Endothelial cell of umbilical vein (primary cell): ENCODE data around the gene RPL31. TPM values are rescaled to one million over a fixed set of nuclear protein-coding genes. Genes with fewer than 3 reads are reported as not detected.

Experiments used
- Bru-seq: library from RNA; stranded (reverse); fragments of 400-500 nt; gene quantifications from one replicate; lab custom pipeline; 2021; lab: Mats Ljungman, UMichigan
- BruChase-seq, 2 experiments: library from RNA; stranded (reverse); fragments of 400-500 nt; gene quantifications; one replicate each; lab custom pipeline; 2021; lab: Mats Ljungman, UMichigan
- BruUV-seq: library from RNA; stranded (reverse); fragments of 400-500 nt; replicated peaks from 2 replicates; lab custom pipeline; 2021; lab: Mats Ljungman, UMichigan
- CTCF ChIA-PET: fragments of 300-600, 350-600 bp; sonication (Branson Sonifier 250); formaldehyde crosslinking; loops from one replicate; lab custom pipeline; 2021; ENCODE audit warnings: antibody characterized with exemption, inconsistent platforms; lab: Charles Lee
- POLR2A ChIA-PET: fragments of 300-600, 350-600 bp; sonication (Branson Sonifier 250); formaldehyde crosslinking; loops from one replicate; lab custom pipeline; 2021; ENCODE audit warnings: antibody characterized with exemption, inconsistent platforms; lab: Charles Lee
- DNase-seq: peaks from one replicate; pipeline ENCODE4 v3.0.0-alpha.2; 2011; ENCODE audit warnings: low read depth, low spot score
- FAIRE-seq: peaks from 2 replicates; lab custom pipeline; 2011; peaks lifted over from hg19 to GRCh38; lab: Jason Lieb, UNC
- H2AFZ ChIP-seq: 2 replicates; pipeline ENCODE4 v1.6.0; 2012; ENCODE audit warnings: low read depth, low read length, control low read depth, inconsistent platforms
- H3K27ac ChIP-seq: 2 replicates; pipeline ENCODE4 v1.5.1; 2011; ENCODE audit warnings: low read depth, mild to moderate bottlenecking, control low read depth, low read length, moderate library complexity; ENCODE audit not compliant: insufficient read depth
- H3K27me3 ChIP-seq, 2 experiments: 2 replicates each; pipeline versions ENCODE4 v1.6.0 to v1.6.1; 2011; ENCODE audit warnings: low read length in 2 of 2, mixed read lengths in 1 of 2; ENCODE audit not compliant: control insufficient read depth in 2 of 2, insufficient read depth in 2 of 2
- H3K36me3 ChIP-seq, 2 experiments: 2 replicates in 1 of 2; 3 replicates in 1 of 2; pipeline ENCODE4 v1.5.1; 2011; ENCODE audit warnings: low read length in 2 of 2, mild to moderate bottlenecking in 1 of 2, moderate library complexity in 1 of 2; ENCODE audit not compliant: control insufficient read depth in 2 of 2, insufficient read depth in 2 of 2; ENCODE audit errors: extremely low read depth in 1 of 2
- H3K4me1 ChIP-seq: 3 replicates; pipeline ENCODE4 v1.5.1; 2011; ENCODE audit warnings: mild to moderate bottlenecking, low read length; ENCODE audit not compliant: control insufficient read depth, insufficient read depth; ENCODE audit errors: extremely low read depth
- H3K4me2 ChIP-seq: 2 replicates; pipeline ENCODE4 v1.6.1; 2011; ENCODE audit warnings: low read length, control low read depth, mixed read lengths; ENCODE audit not compliant: insufficient read depth
- H3K4me3 ChIP-seq, 3 experiments: fragments of 200-600 bp in 1 of 3; sonication (generic), shearing (Covaris generic) in 1 of 3; replicated peaks in 1 of 3; 2 replicates each; pipeline ENCODE4 v1.5.1; 2011 to 2016; ENCODE audit warnings: control low read depth in 3 of 3, low read length in 3 of 3, mild to moderate bottlenecking in 2 of 3, inconsistent platforms in 1 of 3, low read depth in 1 of 3, moderate library complexity in 1 of 3; ENCODE audit not compliant: insufficient read depth in 1 of 3
- H3K79me2 ChIP-seq: 2 replicates; pipeline ENCODE4 v1.6.0; 2012; ENCODE audit warnings: low read length, inconsistent platforms; ENCODE audit not compliant: control insufficient read depth, insufficient read depth
- H3K9ac ChIP-seq: replicated peaks from 2 replicates; pipeline ENCODE3; 2011; ENCODE audit warnings: low read length, control low read depth; ENCODE audit not compliant: insufficient read depth; ENCODE audit errors: extremely low read depth
- H3K9me1 ChIP-seq: replicated peaks from 3 replicates; pipeline ENCODE4 v1.6.0; 2011; ENCODE audit warnings: mild to moderate bottlenecking, low read length; ENCODE audit not compliant: control insufficient read depth, insufficient read depth; ENCODE audit errors: extremely low read depth
- H3K9me3 ChIP-seq: replicated peaks from 2 replicates; pipeline ENCODE4 v1.5.1; 2012; ENCODE audit warnings: low read length, inconsistent platforms; ENCODE audit not compliant: control insufficient read depth, insufficient read depth
- H4K20me1 ChIP-seq: replicated peaks from 2 replicates; pipeline ENCODE3; 2011; ENCODE audit warnings: mild to moderate bottlenecking, low read length; ENCODE audit not compliant: control insufficient read depth, insufficient read depth; ENCODE audit errors: extremely low read depth
- EZH2 ChIP-seq: IDR thresholded peaks from 2 replicates; pipeline ENCODE4 v1.6.1; 2012; ENCODE audit warnings: borderline replicate concordance, low read depth, mild to moderate bottlenecking, moderate library complexity, low read length, inconsistent platforms; ENCODE audit not compliant: severe bottlenecking
- FOS ChIP-seq: IDR thresholded peaks from 2 replicates; pipeline ENCODE4 v1.6.1; 2011; ENCODE audit warnings: mild to moderate bottlenecking, low read length, moderate library complexity, borderline replicate concordance; ENCODE audit not compliant: insufficient read depth
- MAX ChIP-seq: IDR thresholded peaks from 2 replicates; pipeline ENCODE4 v1.6.1; 2011; ENCODE audit not compliant: insufficient read depth, insufficient read length
- POLR2A ChIP-seq: IDR thresholded peaks from 2 replicates; pipeline ENCODE4 v1.6.1; 2012; ENCODE audit warnings: low read depth, mild to moderate bottlenecking, control low read depth, low read length
- POLR2AphosphoS5 ChIP-seq: IDR thresholded peaks from 2 replicates; pipeline ENCODE4 v1.6.1; 2012; ENCODE audit warnings: low read depth, mild to moderate bottlenecking, control low read depth, low read length, moderate library complexity; ENCODE audit not compliant: insufficient read depth
- dilution Hi-C: fragments of 300-500 bp; cut with MboI; formaldehyde crosslinking; loops from one replicate; pipeline ENCODE4 v1.15.0; 2019; ENCODE audit warnings: low sequenced_read_pairs; ENCODE audit not compliant: extremely low pct_ligation_motif_present
- intact Hi-C: fragments of 100-400 bp; cut with micrococcal nuclease; formaldehyde crosslinking; loops from one replicate; pipeline ENCODE4 v1.10.0; 2022
- long read RNA-seq: library from polyadenylated mRNA; stranded (forward); transcript quantifications from one replicate; pipeline ENCODE4 v2.0.0, GENCODE V29; 2021
- polyA minus RNA-seq, 3 experiments: library from RNA; depleted of rRNA, polyadenylated mRNA; stranded (reverse); fragments of >200 nt; gene quantifications; 1 replicate in 1 of 3; 2 replicates in 2 of 3; pipeline ENCODE4 v1.2.3, GENCODE V29; 2011
- polyA plus RNA-seq, 4 experiments: library from polyadenylated mRNA; depleted of rRNA in 3 of 4; stranded (reverse) in 3 of 4; unstranded in 1 of 4; fragments of >200 nt; gene quantifications; 2 replicates each; pipeline versions ENCODE4 v1.2.1 to v1.2.3, GENCODE V29; 2011 to 2012; ENCODE audit warnings: missing spikeins in 1 of 4
- total RNA-seq: library from RNA; stranded (reverse); gene quantifications from 2 replicates; pipeline ENCODE4 v1.2.3, GENCODE V29; 2021

The RPL31 gene
- 1,337 and 1,355 TPM in 2 replicates for total RNA-seq
- polyA plus RNA-seq, result 975 and 1,137 TPM in 2 replicates
- polyA plus RNA-seq (2011; cell fraction: cytosol; rRNA removed), result 3,338 and 4,040 TPM in 2 replicates
- 767 and 904 TPM in 2 replicates for polyA plus RNA-seq (2011; cell fraction: nucleus; rRNA removed)
- 4,052 and 5,308 TPM in 2 replicates for polyA plus RNA-seq (2012)
- polyA minus RNA-seq, result 521 and 829 TPM in 2 replicates
- polyA minus RNA-seq (2011; cell fraction: cytosol; rRNA and poly(A)+ RNA removed), result 362 TPM
- polyA minus RNA-seq (2011; cell fraction: nucleus; rRNA and poly(A)+ RNA removed), result 83.9 and 84.4 TPM in 2 replicates
- percentile 94 among the genes with signal in this experiment for Bru-seq, nascent RNA
- percentile 96 among the genes with signal in this experiment for BruChase-seq, experiment 1, labeled RNA remaining after a 6-hour chase
- BruChase-seq, experiment 2, labeled RNA remaining after a 2-hour chase, result percentile 92 among the genes with signal in this experiment
- long read RNA-seq, transcript RPL31-201 (5 exons, 1,865 nt), result major isoform, 700 of 1,060 reads
- long read RNA-seq, transcript RPL31-205 (4 exons, 716 nt), result minor isoform, 7 of 1,060 reads
- long read RNA-seq, transcript RPL31-208 (4 exons, 825 nt), result minor isoform, 230 of 1,060 reads
- long read RNA-seq, partial matches to known transcripts, result 99 of 1,060 reads
- long read RNA-seq, other reads (novel, unspliced or antisense), result 17 of 1,060 reads

GRCh38 chr2:101001691-101002561 is at the start of gene RPL31:
TSS of gene RPL31 (plus strand) at chr2:101002289. CDS start at chr2:101002702, 413 bp downstream.
- peak within 1 kb of the TSS; percentile 89 for H3K4me2 ChIP-seq
- peaks cover 2% of the 10 kb centered on the region for H4K20me1 ChIP-seq
- peaks cover 24% of the 10 kb centered on the region for H3K4me1 ChIP-seq
- intact Hi-C loops, result loop anchor here (1.0 to 2.0 kb wide), 3 partner anchors 123 to 392 kb away; no protein-coding TSS in a partner anchor
- H3K9me3 ChIP-seq, result no peaks in the 10 kb centered on the region
- no peaks in the 10 kb centered on the region for H3K27me3 ChIP-seq
- H3K9ac ChIP-seq, result peak within 1 kb of the TSS; percentile 92
- H3K4me3 ChIP-seq, result peak within 1 kb of the TSS; percentile 82 to 94 (median 90)
- peak; percentile 96 for FAIRE-seq
- H3K79me2 ChIP-seq, result peaks cover 43% of the 10 kb centered on the region
- peaks cover 24 to 35% of the 10 kb centered on the region in 2 experiments for H3K36me3 ChIP-seq
- peak within 1 kb of the TSS; percentile 76 for H3K27ac ChIP-seq
- H2AFZ ChIP-seq, result peak within 1 kb of the TSS; percentile 63
- TF ChIP-seq POLR2AphosphoS5 (peak; percentile 99), EZH2 (no peak), MAX (peak; percentile 73), POLR2A (peak; percentile 99), FOS (no peak)
- dilution Hi-C loops, result no loop called here
- TSS peak; percentile 79 for BruUV-seq
- CTCF ChIA-PET, result interaction anchor here (1.3 to 3.9 kb wide), 8 partner anchors 11 to 395 kb away, joined by 3 to 16 read pairs (median 9); no protein-coding TSS in a partner anchor
- H3K9me1 ChIP-seq, result no peaks in the 10 kb centered on the region
- peak; percentile 95 for DNase-seq
- POLR2A ChIA-PET, result interaction anchor here (0.6 to 1.9 kb wide), 11 partner anchors 11 to 439 kb away, joined by 3 to 8 read pairs (median 4); partner anchors contain the start of genes PDCL3 and TBC1D8
